RPMI7951 (cell line): ENCODE data around the gene MIP. TPM values are rescaled to one million over a fixed set of nuclear protein-coding genes. Genes with fewer than 3 reads are reported as not detected.
A peak's percentile ranks its signal among the peaks of the same experiment; 100 is the strongest.
"Not testable (repeated sequence)": the region's sequence is repeated elsewhere in the genome, so short reads cannot be mapped to it uniquely, and the experiment has no call there.

ENCODE experiments used
- DNase-seq: peaks from one replicate; pipeline ENCODE4 v3.0.0-alpha.2; 2012; ENCODE audit warnings: low read depth
- total RNA-seq: library from RNA; depleted of rRNA; stranded (reverse); fragments of >200 nt; shearing (Covaris generic); gene quantifications from 2 replicates; pipeline ENCODE4 v1.2.3, GENCODE V29; 2014; rRNA removed

The MIP gene
- 0.24 and 0.29 TPM in 2 replicates for total RNA-seq

- no peak for DNase-seq
Observed at GRCh38 chr12:56454557-56454956, at the start of gene MIP. Gene MIP, minus strand, starts transcription at chr12:56454657. Its CDS starts 44 bp downstream, at chr12:56454613.

GRCh38 chr12:56499879-56500278, 45.4 kb upstream of the MIP start:
- DNase-seq: not testable (repeated sequence)

GRCh38 chr12:56499452-56499851, 45.0 kb upstream of the MIP start:
- DNase-seq: not testable (repeated sequence)

GRCh38 chr12:56498126-56498902, 43.9 kb upstream of the MIP start:
- DNase-seq: not testable (repeated sequence)

GRCh38 chr12:56496704-56497103, 42.2 kb upstream of the MIP start:
- peak; percentile 34 for DNase-seq

GRCh38 chr12:56494481-56494880, 40.0 kb upstream of the MIP start:
- not testable (repeated sequence) for DNase-seq

GRCh38 chr12:56494106-56494415, 39.6 kb upstream of the MIP start:
- not testable (repeated sequence) for DNase-seq

GRCh38 chr12:56493409-56494105, 39.1 kb upstream of the MIP start:
- DNase-seq: not testable (repeated sequence)

- no peak for DNase-seq
Observed at GRCh38 chr12:56490360-56490759, 35.9 kb upstream of the MIP start.

- peak; percentile 72 for DNase-seq
Observed at GRCh38 chr12:56488041-56488955, 33.8 kb upstream of the MIP start, which contains the start of gene GLS2. Gene GLS2, minus strand, starts transcription at chr12:56488161. Its CDS starts 43 bp downstream, at chr12:56488118.

- DNase-seq: no peak
Observed at GRCh38 chr12:56487448-56488040, 33.1 kb upstream of the MIP start.

GRCh38 chr12:56486694-56487093, 32.2 kb upstream of the MIP start:
- no peak for DNase-seq

GRCh38 chr12:56484566-56484965, 30.1 kb upstream of the MIP start:
- no peak for DNase-seq

GRCh38 chr12:56479625-56480024, 25.2 kb upstream of the MIP start:
- no peak for DNase-seq

- DNase-seq: no peak
Observed at GRCh38 chr12:56477521-56478225, 23.2 kb upstream of the MIP start.

- no peak for DNase-seq
Observed at GRCh38 chr12:56476972-56477432, 22.5 kb upstream of the MIP start.

GRCh38 chr12:56476143-56476542, 21.7 kb upstream of the MIP start:
- DNase-seq: no peak

- DNase-seq: no peak
Observed at GRCh38 chr12:56474389-56474788, 19.9 kb upstream of the MIP start.

- DNase-seq: peak; percentile 51
Observed at GRCh38 chr12:56469007-56469930, 14.8 kb upstream of the MIP start.
